Activated B cell treated with CpG ODN at 0.5 μM for 24 hours (primary cell): ENCODE results near the gene ARHGAP15. TPM values are rescaled to one million over a fixed set of nuclear protein-coding genes. Genes with fewer than 3 reads are reported as not detected.

ENCODE experiments used
- ATAC-seq: fragments of 200-7000 bp; cut with Tn5 transposase; one replicate; pipeline ENCODE4 v1.10.0; 2021; ENCODE audit warnings: low read depth, mild to moderate bottlenecking, moderate library complexity
- CTCF ChIA-PET: fragments of 350-600 bp; sonication (Branson Sonifier 250); formaldehyde crosslinking; loops from one replicate; lab custom pipeline; 2021; ENCODE audit warnings: antibody characterized with exemption; lab: Charles Lee
- POLR2A ChIA-PET: fragments of 350-600 bp; sonication (Branson Sonifier 250); formaldehyde crosslinking; loops from one replicate; lab custom pipeline; 2021; ENCODE audit warnings: antibody characterized with exemption; lab: Charles Lee
- DNase-seq: peaks from one replicate; pipeline ENCODE4 v3.0.0; 2022
- H3K27ac Mint-ChIP-seq: one replicate; pipeline ENCODE4 v1.8.0; 2020; ENCODE audit warnings: mixed read lengths
- H3K27me3 Mint-ChIP-seq: one replicate; pipeline ENCODE4 v1.8.0; 2021; ENCODE audit warnings: mixed read lengths
- H3K36me3 Mint-ChIP-seq: one replicate; pipeline ENCODE4 v1.8.0; 2021; ENCODE audit warnings: low read depth, mixed read lengths
- H3K4me1 Mint-ChIP-seq: one replicate; pipeline ENCODE4 v1.8.0; 2021; ENCODE audit warnings: mixed read lengths
- H3K4me3 Mint-ChIP-seq: one replicate; pipeline ENCODE4 v1.8.0; 2020; ENCODE audit warnings: mild to moderate bottlenecking, mixed read lengths
- H3K9me3 Mint-ChIP-seq: one replicate; pipeline ENCODE4 v1.8.0; 2020; ENCODE audit warnings: mixed read lengths
- CTCF ChIP-seq: fragments of 200-600 bp; IDR thresholded peaks from one replicate; pipeline ENCODE4 v1.8.0; 2022; ENCODE audit warnings: antibody characterized with exemption, mild to moderate bottlenecking
- intact Hi-C: fragments of 100-400 bp; cut with micrococcal nuclease; formaldehyde crosslinking; loops from one replicate; pipeline ENCODE4 v1.15.1; 2024
- total RNA-seq: library from RNA; stranded (reverse); gene quantifications from 2 replicates; pipeline ENCODE4 v1.2.3, GENCODE V29; 2022

ARHGAP15 gene
- total RNA-seq, 1 donor from 2014 or later, result 112 TPM

DNA sequence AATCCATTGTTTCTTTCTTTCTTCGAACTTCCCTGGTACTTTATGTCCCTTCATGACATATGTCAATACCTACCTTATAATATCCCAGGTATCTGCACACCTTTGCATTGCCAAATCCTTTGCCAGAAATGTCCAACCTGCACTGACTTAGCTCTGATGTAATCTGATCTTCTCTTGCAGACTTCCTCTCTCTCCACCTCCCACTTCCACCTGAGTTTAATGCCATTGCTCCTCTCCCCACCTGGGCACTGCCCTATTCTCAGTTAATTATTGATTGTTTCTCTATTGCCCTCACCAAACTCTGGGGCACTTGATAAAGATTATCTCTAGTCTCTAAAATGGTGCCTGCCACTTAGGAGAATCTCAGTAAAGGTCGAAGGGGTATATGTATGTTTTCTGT is 23.0 kb downstream of the ARHGAP15 start:
- CTCF ChIA-PET, result interaction anchor here (1.2 kb wide), 1 partner anchor 42 kb away, joined by 3 read pairs; no protein-coding TSS in a partner anchor
- no peak for ATAC-seq
- H3K27ac Mint-ChIP-seq, result peak overlapping the region; percentile 67
- H3K27me3 Mint-ChIP-seq, result no peaks in the 10 kb centered on the region
- H3K4me1 Mint-ChIP-seq, result peaks cover 94% of the 10 kb centered on the region
- peak overlapping the region; percentile 25 for H3K4me3 Mint-ChIP-seq
- POLR2A ChIA-PET, result interaction anchor here (1.3 kb wide), 1 partner anchor 12 kb away, joined by 6 read pairs; no protein-coding TSS in a partner anchor
- no peak for DNase-seq
- H3K9me3 Mint-ChIP-seq, result no peaks in the 10 kb centered on the region
- intact Hi-C loops, result no loop called here
- no peak for TF ChIP-seq CTCF
- H3K36me3 Mint-ChIP-seq, result peaks cover 26% of the 10 kb centered on the region

GRCh38 chr2:143152637-143153036 is 23.4 kb downstream of the ARHGAP15 start:
- Mint-ChIP-seq H3K4me1 (peaks cover 94% of the 10 kb centered on the region), H3K27me3 (no peaks in the 10 kb centered on the region), H3K27ac (peak overlapping the region; percentile 67), H3K9me3 (no peaks in the 10 kb centered on the region), H3K36me3 (peaks cover 31% of the 10 kb centered on the region), H3K4me3 (peak overlapping the region; percentile 25)
- intact Hi-C loops, result no loop called here
- POLR2A ChIA-PET, result interaction anchor here (1.3 to 2.0 kb wide), 2 partner anchors 11 to 13 kb away, joined by 6 to 7 read pairs; no protein-coding TSS in a partner anchor
- DNase-seq (no peak), ATAC-seq (no peak)
- CTCF ChIA-PET, result no interaction called here
- TF ChIP-seq CTCF, result no peak

GRCh38 chr2:143155661-143156060 is 26.4 kb downstream of the ARHGAP15 start:
- TF ChIP-seq CTCF, result no peak
- H3K36me3 Mint-ChIP-seq, result peaks cover 30% of the 10 kb centered on the region
- intact Hi-C loops, result loop anchor here (2.0 kb wide), 1 partner anchor 15 kb away; no protein-coding TSS in a partner anchor
- DNase-seq (no peak), ATAC-seq (no peak)
- no peaks in the 10 kb centered on the region for H3K9me3 Mint-ChIP-seq
- POLR2A ChIA-PET, result interaction anchor here (0.5 to 2.9 kb wide), 4 partner anchors 14 to 290 kb away, joined by 3 to 9 read pairs (median 4); no protein-coding TSS in a partner anchor
- CTCF ChIA-PET, result interaction anchor here (1.9 to 9.0 kb wide), 3 partner anchors 27 to 104 kb away, joined by 5 to 143 read pairs (median 6); no protein-coding TSS in a partner anchor
- no peak overlapping the region for H3K4me3 Mint-ChIP-seq
- peak overlapping the region; percentile 70 for H3K27ac Mint-ChIP-seq
- H3K27me3 Mint-ChIP-seq, result no peaks in the 10 kb centered on the region
- peaks cover 92% of the 10 kb centered on the region for H3K4me1 Mint-ChIP-seq

- Mint-ChIP-seq H3K4me3 (no peak overlapping the region), H3K36me3 (peaks cover 41% of the 10 kb centered on the region), H3K9me3 (no peaks in the 10 kb centered on the region), H3K27me3 (no peaks in the 10 kb centered on the region), H3K4me1 (peaks cover 92% of the 10 kb centered on the region), H3K27ac (peak overlapping the region; percentile 73)
- intact Hi-C loops, result no loop called here
- POLR2A ChIA-PET, result interaction anchor here (0.8 to 2.9 kb wide), 3 partner anchors 8 to 29 kb away, joined by 3 to 9 read pairs (median 7); no protein-coding TSS in a partner anchor
- CTCF ChIA-PET, result interaction anchor here (1.3 to 9.0 kb wide), 4 partner anchors 29 to 127 kb away, joined by 3 to 143 read pairs (median 5); no protein-coding TSS in a partner anchor
- no peak for TF ChIP-seq CTCF
- DNase-seq, result no peak
- ATAC-seq, result no peak
Measured at GRCh38 chr2:143157001-143157400, 27.8 kb downstream of the ARHGAP15 start.

DNA sequence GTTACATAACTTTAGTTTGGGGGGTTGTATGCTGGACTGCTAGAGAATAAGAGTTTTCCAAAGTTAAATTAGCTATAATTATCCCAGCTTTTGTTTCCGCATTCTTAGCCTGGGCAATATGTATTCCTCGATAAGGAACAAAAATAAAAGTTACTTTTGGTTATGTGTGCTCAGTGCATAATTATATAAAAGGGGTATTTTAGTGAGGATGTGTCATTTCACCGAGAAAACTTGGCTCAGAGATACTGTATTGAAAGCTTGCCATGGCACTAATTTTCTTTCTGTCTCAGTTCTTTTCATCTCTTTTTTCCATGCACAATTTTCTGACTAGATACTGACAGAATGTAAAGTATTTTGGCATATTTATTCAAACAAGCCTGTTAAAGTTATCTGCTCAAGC is 28.2 kb downstream of the ARHGAP15 start:
- Mint-ChIP-seq H3K27ac (peak overlapping the region; percentile 73), H3K27me3 (no peaks in the 10 kb centered on the region), H3K9me3 (no peaks in the 10 kb centered on the region), H3K4me1 (peaks cover 91% of the 10 kb centered on the region), H3K36me3 (peaks cover 41% of the 10 kb centered on the region), H3K4me3 (peak overlapping the region; percentile 19)
- intact Hi-C loops, result no loop called here
- POLR2A ChIA-PET, result interaction anchor here (1.5 to 2.9 kb wide), 2 partner anchors 9 to 16 kb away, joined by 7 to 9 read pairs; no protein-coding TSS in a partner anchor
- ATAC-seq (no peak), DNase-seq (no peak)
- CTCF ChIA-PET, result interaction anchor here (1.3 to 9.0 kb wide), 5 partner anchors 46 to 127 kb away, joined by 3 to 143 read pairs (median 68); no protein-coding TSS in a partner anchor
- TF ChIP-seq CTCF, result no peak
